ENCODE results near the gene GSTT2. TPM values are rescaled to one million over a fixed set of nuclear protein-coding genes. Genes with fewer than 3 reads are reported as not detected.
"Not testable (repeated sequence)": the region's sequence is repeated elsewhere in the genome, so short reads cannot be mapped to it uniquely, and the experiment has no call there.

Gene GSTT2
- total RNA-seq, 4 donors from 2014 or later: not detected

GRCh38 chr22:23970816-23971486, 9.0 kb upstream of the GSTT2 start:
- no peak for TF ChIP-seq CTCF (IDR thresholded peaks at IDR 0.05; ENCODE audit: low read depth)

GRCh38 chr22:23974345-23974744, 5.6 kb upstream of the GSTT2 start, which contains the start of gene DDT:
Gene DDT, minus strand, starts transcription at chr22:23974441. Its CDS starts 27 bp downstream, at chr22:23974414.
- not testable (repeated sequence) for TF ChIP-seq CTCF (IDR thresholded peaks at IDR 0.05; ENCODE audit: low read depth)

GRCh38 chr22:23984430-23984829, 4.5 kb downstream of the GSTT2 start:
- no peak for TF ChIP-seq CTCF (IDR thresholded peaks at IDR 0.05; ENCODE audit: low read depth)

GRCh38 chr22:23997092-23997491, 17.2 kb downstream of the GSTT2 start:
- TF ChIP-seq CTCF (IDR thresholded peaks at IDR 0.05; ENCODE audit: low read depth): no peak

GRCh38 chr22:24001314-24001713, 21.4 kb downstream of the GSTT2 start:
- no peak for TF ChIP-seq CTCF (IDR thresholded peaks at IDR 0.05; ENCODE audit: low read depth)

- no peak for TF ChIP-seq CTCF (IDR thresholded peaks at IDR 0.05; ENCODE audit: low read depth)
These were observed 22.3 kb downstream of the GSTT2 start for GRCh38 chr22:24002272-24002671.

- no peak for TF ChIP-seq CTCF (IDR thresholded peaks at IDR 0.05; ENCODE audit: low read depth)
These were observed 22.9 kb downstream of the GSTT2 start for GRCh38 chr22:24002851-24003250.
